H9 (cell line): ENCODE results near the gene PSMB8. TPM values are rescaled to one million over a fixed set of nuclear protein-coding genes. Genes with fewer than 3 reads are reported as not detected.

Experiments
- DNase-seq: peaks from one replicate; pipeline ENCODE4 v3.0.0-alpha.2; 2017
- H2AFZ ChIP-seq: one replicate; pipeline ENCODE4 v1.6.1; 2013; ENCODE audit warnings: mild to moderate bottlenecking, low read length, control low read depth, moderate library complexity
- H2AK5ac ChIP-seq: 2 replicates; pipeline ENCODE4 v1.6.1; 2013; ENCODE audit warnings: low read length, control low read depth, mixed read lengths; ENCODE audit not compliant: insufficient read length
- H2BK120ac ChIP-seq: one replicate; pipeline ENCODE4 v1.6.1; 2013; ENCODE audit warnings: low read depth, mild to moderate bottlenecking, low read length, control low read depth, inconsistent platforms; ENCODE audit not compliant: poor library complexity, severe bottlenecking
- H2BK12ac ChIP-seq: 2 replicates; pipeline ENCODE4 v1.6.1; 2013; ENCODE audit warnings: low read length, control low read depth, mixed read lengths, low read depth; ENCODE audit not compliant: insufficient read length
- H2BK15ac ChIP-seq: 2 replicates; pipeline ENCODE4 v1.6.1; 2013; ENCODE audit warnings: low read depth, low read length, control low read depth
- H2BK20ac ChIP-seq: one replicate; pipeline ENCODE4 v1.6.1; 2013; ENCODE audit warnings: low read depth, mild to moderate bottlenecking, low read length, control low read depth, inconsistent platforms; ENCODE audit not compliant: poor library complexity, severe bottlenecking
- H2BK5ac ChIP-seq: 2 replicates; pipeline ENCODE4 v1.6.1; 2013; ENCODE audit warnings: low read length, control low read depth, mixed read lengths; ENCODE audit not compliant: insufficient read length
- H3K14ac ChIP-seq: 2 replicates; pipeline ENCODE4 v1.6.1; 2013; ENCODE audit warnings: low read length, control low read depth; ENCODE audit not compliant: insufficient read depth
- H3K18ac ChIP-seq: 2 replicates; pipeline ENCODE4 v1.6.1; 2013; ENCODE audit warnings: low read depth, mild to moderate bottlenecking, mixed read lengths, low read length, control low read depth; ENCODE audit not compliant: insufficient read length
- H3K23ac ChIP-seq: 2 replicates; pipeline ENCODE4 v1.6.1; 2013; ENCODE audit warnings: low read length, control low read depth, mixed read lengths, low read depth; ENCODE audit not compliant: insufficient read length
- H3K23me2 ChIP-seq: 2 replicates; pipeline ENCODE4 v1.6.1; 2013; ENCODE audit warnings: low read depth, mild to moderate bottlenecking, mixed read lengths, low read length, control low read depth; ENCODE audit not compliant: insufficient read length, poor library complexity, severe bottlenecking
- H3K27ac ChIP-seq: 2 replicates; pipeline ENCODE4 v1.5.1; 2013; ENCODE audit warnings: low read length, control low read depth, mixed read lengths, low read depth; ENCODE audit not compliant: insufficient read length
- H3K27me3 ChIP-seq: 2 replicates; pipeline ENCODE4 v1.6.1; 2013; ENCODE audit warnings: low read length, control low read depth, inconsistent platforms; ENCODE audit not compliant: insufficient read depth
- H3K4ac ChIP-seq: 2 replicates; pipeline ENCODE4 v1.6.1; 2013; ENCODE audit warnings: low read depth, mild to moderate bottlenecking, control low read depth, inconsistent platforms, low read length, moderate library complexity
- H3K4me1 ChIP-seq: 2 replicates; pipeline ENCODE4 v1.6.1; 2013; ENCODE audit warnings: low read length, control low read depth, inconsistent platforms; ENCODE audit not compliant: insufficient read depth
- H3K4me2 ChIP-seq: 2 replicates; pipeline ENCODE4 v1.6.1; 2013; ENCODE audit warnings: low read length, control low read depth, mixed read lengths; ENCODE audit not compliant: insufficient read length, insufficient read depth
- H3K56ac ChIP-seq: 2 replicates; pipeline ENCODE4 v1.6.1; 2013; ENCODE audit warnings: low read depth, mild to moderate bottlenecking, mixed read lengths, low read length, control low read depth; ENCODE audit not compliant: insufficient read length
- H3K79me1 ChIP-seq: 2 replicates; pipeline ENCODE4 v1.6.1; 2013; ENCODE audit warnings: low read depth, mild to moderate bottlenecking, moderate library complexity, low read length, control low read depth, inconsistent platforms; ENCODE audit not compliant: insufficient read depth, poor library complexity, severe bottlenecking
- H3K79me2 ChIP-seq: 2 replicates; pipeline ENCODE4 v1.6.1; 2013; ENCODE audit warnings: low read length, control low read depth, inconsistent platforms; ENCODE audit not compliant: insufficient read depth
- H3K9ac ChIP-seq: 2 replicates; pipeline ENCODE4 v1.6.1; 2013; ENCODE audit warnings: low read length, control low read depth, mixed read lengths; ENCODE audit not compliant: insufficient read length; ENCODE audit errors: extremely low read depth
- H3K9me3 ChIP-seq: one replicate; pipeline ENCODE4 v1.6.1; 2013; ENCODE audit warnings: low read depth, low read length, inconsistent platforms; ENCODE audit not compliant: control insufficient read depth
- H3T11ph ChIP-seq: one replicate; pipeline ENCODE4 v1.6.1; 2013; ENCODE audit warnings: mild to moderate bottlenecking, low read length, control low read depth, inconsistent platforms
- H4K20me1 ChIP-seq: one replicate; pipeline ENCODE4 v1.6.1; 2013; ENCODE audit not compliant: control insufficient read depth, insufficient read length, insufficient read depth
- H4K5ac ChIP-seq: 2 replicates; pipeline ENCODE4 v1.6.1; 2013; ENCODE audit warnings: low read depth, mild to moderate bottlenecking, mixed read lengths, low read length, control low read depth; ENCODE audit not compliant: insufficient read length
- H4K8ac ChIP-seq: replicated peaks from 2 replicates; pipeline ENCODE4 v1.6.1; 2013; ENCODE audit warnings: low read length, control low read depth, mixed read lengths, low read depth; ENCODE audit not compliant: insufficient read length
- H4K91ac ChIP-seq: 2 replicates; pipeline ENCODE4 v1.6.1; 2013; ENCODE audit warnings: low read depth, mild to moderate bottlenecking, moderate library complexity, mixed read lengths, low read length, control low read depth; ENCODE audit not compliant: insufficient read length
- H3K27ac Mint-ChIP-seq, 3 experiments: 2 replicates in 2 of 3; 3 replicates in 1 of 3; pipeline ENCODE4 v1.8.0; 2020 to 2021; ENCODE audit warnings: mixed read lengths in 3 of 3, mild to moderate bottlenecking in 1 of 3, moderate library complexity in 1 of 3
- H3K27me3 Mint-ChIP-seq: 2 replicates; pipeline ENCODE4 v1.8.0; 2021; ENCODE audit warnings: low read depth, mild to moderate bottlenecking, moderate library complexity, mixed read lengths
- H3K36me3 Mint-ChIP-seq, 3 experiments: 2 replicates in 2 of 3; 3 replicates in 1 of 3; pipeline ENCODE4 v1.8.0; 2020 to 2021; ENCODE audit warnings: low read depth in 3 of 3, mixed read lengths in 3 of 3; ENCODE audit not compliant: insufficient read depth in 1 of 3
- H3K4me1 Mint-ChIP-seq, 2 experiments: 2 replicates each; pipeline ENCODE4 v1.8.0; 2020; ENCODE audit warnings: mixed read lengths in 2 of 2
- H3K4me3 Mint-ChIP-seq, 2 experiments: 2 replicates in 1 of 2; 3 replicates in 1 of 2; pipeline ENCODE4 v1.8.0; 2020 to 2021; ENCODE audit warnings: mild to moderate bottlenecking in 2 of 2, mixed read lengths in 2 of 2, moderate library complexity in 1 of 2
- H3K9me3 Mint-ChIP-seq, 2 experiments: 2 replicates in 1 of 2; 3 replicates in 1 of 2; pipeline ENCODE4 v1.8.0; 2020; ENCODE audit warnings: mild to moderate bottlenecking in 2 of 2, mixed read lengths in 2 of 2, moderate library complexity in 1 of 2
- CTCF ChIP-seq: fragments of 200-600 bp; sonication (generic); conservative IDR thresholded peaks from 3 replicates; pipeline ENCODE4 v1.8.0; 2021; ENCODE audit warnings: antibody characterized with exemption, mild to moderate bottlenecking
- WGBS: extraction: QIAGEN DNeasy Blood & Tissue Kit; methylation state at CpG from one replicate; pipeline ENCODE4 v1.1.7; 2013; ENCODE audit warnings: missing lambda C conversion rate, low lambda C conversion rate, mixed read lengths; ENCODE audit not compliant: insufficient read length; ENCODE audit errors: extremely low coverage; 5-methylcytosine and 5-hydroxymethylcytosine counted together
- total RNA-seq: library from RNA; stranded (reverse); gene quantifications from 2 replicates; pipeline ENCODE4 v1.2.1, GENCODE V29; 2021

Gene PSMB8
- total RNA-seq, 1 experiment from 2014 or later = 19.1 TPM

GRCh38 chr6:32839356-32839755 is 4.5 kb downstream of the PSMB8 start:
- Mint-ChIP-seq H3K36me3 (peaks cover under 1 to 25% (median 10%) of the 10 kb centered on the region in 3 experiments; a peak in 6 of 7 replicates), H3K4me1 (peaks cover 5 to 10% of the 10 kb centered on the region in 2 experiments), H3K4me3 (no peak overlapping the region), H3K27me3 (peaks cover 27% of the 10 kb centered on the region), H3K27ac (no peak overlapping the region), H3K9me3 (no peaks in the 10 kb centered on the region)
- H3K27ac ChIP-seq = no peak overlapping the region
- H3K56ac ChIP-seq = no peak overlapping the region
- no peak overlapping the region for H4K5ac ChIP-seq
- H4K91ac ChIP-seq = no peak overlapping the region
- H3K79me2 ChIP-seq = no peaks in the 10 kb centered on the region
- no peak overlapping the region for H3K9ac ChIP-seq
- H3K9me3 ChIP-seq = no peaks in the 10 kb centered on the region
- TF ChIP-seq CTCF = no peak
- peaks cover 16% of the 10 kb centered on the region for H3K23me2 ChIP-seq
- no peak overlapping the region for H2BK15ac ChIP-seq
- H3T11ph ChIP-seq = no peak overlapping the region
- H3K14ac ChIP-seq = no peak overlapping the region
- H2AK5ac ChIP-seq = no peak overlapping the region
- no peak overlapping the region for H2AFZ ChIP-seq
- no peak overlapping the region for H3K18ac ChIP-seq
- no peak overlapping the region for H4K8ac ChIP-seq
- H3K79me1 ChIP-seq = no peaks in the 10 kb centered on the region
- no peak overlapping the region for H2BK120ac ChIP-seq
- H2BK12ac ChIP-seq = no peak overlapping the region
- no peak for DNase-seq
- H3K23ac ChIP-seq = no peak overlapping the region
- no peak overlapping the region for H2BK20ac ChIP-seq
- H3K4me2 ChIP-seq = no peak overlapping the region
- H2BK5ac ChIP-seq = no peak overlapping the region
- H3K27me3 ChIP-seq = no peaks in the 10 kb centered on the region
- no CpG with 5 or more reads among the region's 15 CpGs for WGBS
- peaks cover 4% of the 10 kb centered on the region; the same call in 1 of the 2 replicates for H3K4me1 ChIP-seq
- no peak overlapping the region for H3K4ac ChIP-seq
- H4K20me1 ChIP-seq = no peaks in the 10 kb centered on the region
